Parathyroid adenoma (tissue), 2 donors: ENCODE results near the gene MAPK11.
A peak's percentile ranks its signal among the peaks of the same experiment; 100 is the strongest.

Experiments used
- H2AFZ ChIP-seq: fragments of 300-600 bp; sonication (generic); one replicate; pipeline ENCODE4 v1.7.0; 2017; ENCODE audit warnings: antibody characterized with exemption, mild to moderate bottlenecking
- H3K27ac ChIP-seq: fragments of 300-600 bp; sonication (generic); one replicate; pipeline ENCODE4 v1.7.0; 2017
- H3K27me3 ChIP-seq: fragments of 300-600 bp; sonication (generic); one replicate; pipeline ENCODE4 v1.7.0; 2017; ENCODE audit warnings: low read length; ENCODE audit not compliant: control insufficient read depth, insufficient read depth
- H3K36me3 ChIP-seq: fragments of 300-600 bp; sonication (generic); one replicate; pipeline ENCODE4 v1.7.0; 2017; ENCODE audit warnings: low read length; ENCODE audit not compliant: control insufficient read depth, insufficient read depth
- H3K4me1 ChIP-seq: fragments of 300-600 bp; sonication (generic); one replicate; pipeline ENCODE4 v1.7.0; 2017; ENCODE audit warnings: control low read depth
- H3K4me2 ChIP-seq: fragments of 300-600 bp; sonication (generic); one replicate; pipeline ENCODE4 v1.7.0; 2017; ENCODE audit warnings: low read length
- H3K4me3 ChIP-seq: fragments of 300-600 bp; sonication (generic); one replicate; pipeline ENCODE4 v1.7.0; 2017; ENCODE audit warnings: low read depth, low read length
- H3K79me2 ChIP-seq: fragments of 300-600 bp; sonication (generic); one replicate; pipeline ENCODE4 v1.7.0; 2017; ENCODE audit warnings: control low read depth
- H3K9ac ChIP-seq: fragments of 300-600 bp; sonication (generic); one replicate; pipeline ENCODE4 v1.7.0; 2017; ENCODE audit warnings: mild to moderate bottlenecking
- H3K9me3 ChIP-seq: fragments of 300-600 bp; sonication (generic); one replicate; pipeline ENCODE4 v1.7.0; 2017; ENCODE audit warnings: low read length; ENCODE audit not compliant: control insufficient read depth
- CTCF ChIP-seq: fragments of 300-600 bp; sonication (generic); IDR thresholded peaks from one replicate; pipeline ENCODE4 v1.7.0; 2017; ENCODE audit warnings: antibody characterized with exemption, mild to moderate bottlenecking
- donor health status: primary hyperparathyroidism.

Gene MAPK11

DNA sequence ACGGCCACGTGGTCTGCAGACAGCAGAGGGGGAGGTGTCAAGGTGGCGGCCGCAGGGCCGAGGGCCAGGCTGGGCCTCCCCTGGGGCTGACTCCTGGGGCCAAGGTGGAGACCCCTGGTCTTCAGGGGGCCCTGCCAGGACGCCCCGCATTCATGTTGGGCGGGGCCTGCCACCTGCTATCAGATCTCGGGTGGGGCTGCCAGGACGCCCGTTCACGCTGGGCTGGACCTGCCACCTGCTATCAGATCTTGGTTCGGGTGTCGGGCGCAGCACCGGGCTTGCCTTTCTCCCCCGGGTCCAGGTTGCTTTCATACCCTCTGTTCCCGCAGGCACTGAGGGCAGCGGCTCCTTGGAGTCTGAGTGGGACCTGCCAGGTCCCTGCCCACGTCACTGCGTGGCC is 16.1 kb upstream of the MAPK11 start:
- Histone ChIP-seq H3K9me3 (no peaks in the 10 kb centered on the region), H3K9ac (no peak overlapping the region), H3K4me3 (no peak overlapping the region), H3K27ac (peak overlapping the region; percentile 57), H3K27me3 (no peaks in the 10 kb centered on the region), H2AFZ (no peak overlapping the region), H3K79me2 (peaks cover 22% of the 10 kb centered on the region), H3K4me2 (peak overlapping the region; percentile 50), H3K4me1 (peaks cover 9% of the 10 kb centered on the region), H3K36me3 (no peaks in the 10 kb centered on the region)
- TF ChIP-seq CTCF: no peak

DNA sequence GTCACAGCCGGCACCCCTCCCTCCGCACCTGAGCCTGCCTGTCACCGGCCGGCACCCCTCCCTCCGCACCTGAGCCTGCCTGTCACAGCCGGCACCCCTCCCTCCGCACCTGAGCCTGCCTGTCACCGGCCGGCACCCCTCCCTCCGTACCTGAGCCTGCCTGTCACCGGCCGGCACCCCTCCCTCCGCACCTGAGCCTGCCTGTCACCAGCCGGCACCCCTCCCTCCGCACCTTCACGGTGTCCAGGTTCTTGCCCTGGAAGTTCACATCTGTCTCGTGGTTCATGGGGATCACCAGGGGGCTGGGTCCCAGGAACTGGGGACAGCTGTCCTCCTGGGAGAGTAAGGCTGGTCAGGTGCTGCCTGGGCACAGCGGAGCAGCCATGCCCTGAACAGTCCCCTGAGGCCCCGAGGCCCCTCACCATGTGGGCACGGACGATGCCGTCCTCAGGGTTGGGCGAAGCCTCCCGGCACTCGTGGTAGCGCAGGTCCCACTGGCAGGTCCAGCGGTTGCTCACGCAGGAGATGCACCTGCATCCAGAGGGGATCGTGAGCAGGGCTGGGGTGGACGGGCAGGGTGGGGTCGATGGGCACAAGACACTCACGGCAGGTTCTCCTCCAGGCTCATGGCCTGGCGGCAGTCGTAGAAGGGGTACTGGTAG is 15.5 kb upstream of the MAPK11 start:
- H3K36me3 ChIP-seq: no peaks in the 10 kb centered on the region
- no peak for TF ChIP-seq CTCF

GRCh38 chr22:50284479-50284878 is 14.3 kb upstream of the MAPK11 start:
- Histone ChIP-seq H3K4me2 (no peak overlapping the region), H3K27ac (no peak overlapping the region), H3K9me3 (no peaks in the 10 kb centered on the region), H3K79me2 (peaks cover 11% of the 10 kb centered on the region), H3K4me3 (no peak overlapping the region), H2AFZ (no peak overlapping the region), H3K27me3 (no peaks in the 10 kb centered on the region), H3K36me3 (no peaks in the 10 kb centered on the region), H3K4me1 (peaks cover 9% of the 10 kb centered on the region), H3K9ac (no peak overlapping the region)
- TF ChIP-seq CTCF: no peak

More for the DNA sequence above, 15.5 kb upstream of the MAPK11 start:
- Histone ChIP-seq H3K9ac (no peak overlapping the region), H3K4me3 (no peak overlapping the region), H3K4me2 (peak overlapping the region; percentile 50), H3K27me3 (no peaks in the 10 kb centered on the region), H3K79me2 (peaks cover 16% of the 10 kb centered on the region), H3K27ac (no peak overlapping the region), H3K4me1 (peaks cover 9% of the 10 kb centered on the region), H3K9me3 (no peaks in the 10 kb centered on the region), H2AFZ (no peak overlapping the region)

DNA sequence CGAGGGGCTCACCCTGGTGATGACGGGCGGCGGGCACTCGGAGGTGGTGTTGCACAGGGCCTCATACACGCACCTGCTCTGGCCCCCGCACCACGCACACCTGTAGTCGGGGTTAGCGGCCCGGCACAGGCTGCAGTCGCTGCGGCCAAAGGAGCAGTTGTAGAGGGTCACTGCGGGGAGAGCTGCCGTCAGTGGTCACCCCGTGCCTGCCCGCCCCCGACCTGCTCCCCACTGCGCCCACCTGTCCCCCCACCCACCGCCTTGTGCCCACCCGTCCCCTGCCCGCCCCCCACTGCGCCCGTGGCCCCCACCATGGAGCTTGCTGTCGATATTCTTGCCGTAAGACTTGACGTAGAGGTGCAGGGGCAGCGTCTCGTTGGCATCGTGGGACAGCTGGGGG is 13.6 kb upstream of the MAPK11 start:
- Histone ChIP-seq H3K79me2 (peaks cover 8% of the 10 kb centered on the region), H3K4me2 (no peak overlapping the region), H3K9me3 (no peaks in the 10 kb centered on the region), H3K4me3 (no peak overlapping the region), H3K36me3 (no peaks in the 10 kb centered on the region), H2AFZ (no peak overlapping the region), H3K9ac (no peak overlapping the region), H3K27me3 (no peaks in the 10 kb centered on the region), H3K27ac (no peak overlapping the region), H3K4me1 (peaks cover 9% of the 10 kb centered on the region)
- no peak for TF ChIP-seq CTCF
